Testis (tissue), 2 donors: Measurements from ENCODE around the gene DRGX.

Source experiments
- POLR2A ChIP-seq: fragments of 450-650 bp; IDR thresholded peaks from one replicate; pipeline ENCODE4 v1.6.1; 2017; ENCODE audit warnings: antibody characterized with exemption, mild to moderate bottlenecking, moderate library complexity
- TF ChIP-seq, protein P1 (sequence below), 3 experiments: fragments of 450-650 bp in 2 of 3; fragments of 200-600 bp in 1 of 3; sonication (generic) in 1 of 3; IDR thresholded peaks; one replicate each; pipeline ENCODE4 v1.5.1; 2016 to 2019; ENCODE audit warnings: antibody characterized with exemption in 3 of 3, mild to moderate bottlenecking in 2 of 3, moderate library complexity in 1 of 3

DNA sequence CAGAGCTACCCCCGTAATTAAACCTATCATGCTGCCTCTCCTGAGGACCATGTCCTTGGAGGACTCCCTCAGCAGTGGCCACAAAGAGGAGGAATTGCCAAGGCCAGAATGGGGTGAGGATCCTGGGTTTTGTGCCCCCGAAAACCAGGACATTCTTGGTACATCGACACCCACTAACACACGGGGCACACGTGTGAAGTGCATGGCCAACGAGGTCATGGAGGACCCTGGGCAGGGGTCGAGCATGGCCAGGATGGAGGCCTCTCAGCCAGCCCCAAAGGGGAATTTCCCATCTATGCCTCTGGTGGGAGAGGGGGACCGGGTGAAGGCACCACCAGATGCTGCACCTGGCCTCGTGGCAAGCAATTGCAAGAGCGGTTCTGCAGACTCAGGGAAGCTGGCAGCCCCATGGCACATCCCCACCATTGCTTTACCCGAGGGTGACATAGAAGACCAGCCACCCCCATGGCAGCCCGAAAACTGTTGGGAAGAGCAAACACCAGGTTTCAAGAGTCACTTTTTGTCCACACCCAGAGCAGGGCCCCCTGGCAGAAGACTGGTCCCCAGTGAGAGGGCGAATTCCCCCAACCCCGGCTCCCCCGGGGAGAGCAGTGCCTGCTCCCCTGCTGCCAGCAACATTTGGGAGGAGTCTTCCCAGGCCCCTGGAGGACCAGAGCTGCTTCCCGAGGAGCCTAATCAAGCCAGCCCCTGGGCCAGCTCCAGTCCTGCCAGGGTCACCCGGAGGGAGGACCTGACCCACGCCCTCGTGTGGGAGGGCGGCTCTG is 70.6 kb downstream of the DRGX start:
- TF ChIP-seq, protein P1, sequence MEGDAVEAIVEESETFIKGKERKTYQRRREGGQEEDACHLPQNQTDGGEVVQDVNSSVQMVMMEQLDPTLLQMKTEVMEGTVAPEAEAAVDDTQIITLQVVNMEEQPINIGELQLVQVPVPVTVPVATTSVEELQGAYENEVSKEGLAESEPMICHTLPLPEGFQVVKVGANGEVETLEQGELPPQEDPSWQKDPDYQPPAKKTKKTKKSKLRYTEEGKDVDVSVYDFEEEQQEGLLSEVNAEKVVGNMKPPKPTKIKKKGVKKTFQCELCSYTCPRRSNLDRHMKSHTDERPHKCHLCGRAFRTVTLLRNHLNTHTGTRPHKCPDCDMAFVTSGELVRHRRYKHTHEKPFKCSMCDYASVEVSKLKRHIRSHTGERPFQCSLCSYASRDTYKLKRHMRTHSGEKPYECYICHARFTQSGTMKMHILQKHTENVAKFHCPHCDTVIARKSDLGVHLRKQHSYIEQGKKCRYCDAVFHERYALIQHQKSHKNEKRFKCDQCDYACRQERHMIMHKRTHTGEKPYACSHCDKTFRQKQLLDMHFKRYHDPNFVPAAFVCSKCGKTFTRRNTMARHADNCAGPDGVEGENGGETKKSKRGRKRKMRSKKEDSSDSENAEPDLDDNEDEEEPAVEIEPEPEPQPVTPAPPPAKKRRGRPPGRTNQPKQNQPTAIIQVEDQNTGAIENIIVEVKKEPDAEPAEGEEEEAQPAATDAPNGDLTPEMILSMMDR (IDR thresholded peaks at IDR 0.05) = no peak
- no peak for TF ChIP-seq POLR2A
